HG03571 (cell line): ENCODE measurements around the gene NBDY.
A peak's percentile ranks its signal among the peaks of the same experiment; 100 is the strongest.
"Not testable (repeated sequence)": the region's sequence is repeated elsewhere in the genome, so short reads cannot be mapped to it uniquely, and the experiment has no call there.

ENCODE experiments used
- ATAC-seq: cut with Tn5 transposase; IDR thresholded peaks from one replicate; pipeline ENCODE4 v1.9.1; 2021; ENCODE audit not compliant: unreplicated experiment

Gene NBDY

DNA sequence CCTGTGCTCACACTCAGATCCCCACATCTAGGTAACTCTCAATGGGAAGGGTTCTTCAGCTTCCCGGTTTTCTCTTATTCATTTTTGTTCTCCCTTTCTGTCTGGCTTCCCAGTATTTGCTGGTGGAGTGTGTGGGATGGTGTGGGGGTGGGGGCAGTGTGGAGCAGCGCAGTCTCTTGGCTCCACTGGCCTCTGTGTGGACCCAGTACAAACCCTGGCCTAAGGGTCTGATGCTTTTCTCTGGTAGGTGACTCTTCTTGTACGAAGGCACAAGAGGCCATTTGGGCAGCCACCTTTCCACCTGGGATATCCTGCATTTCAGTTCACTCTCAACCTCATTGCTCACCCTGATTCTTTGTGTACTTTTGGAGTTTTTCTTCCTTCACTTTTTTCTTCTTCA is 71.3 kb downstream of the NBDY start:
- no peak for ATAC-seq

GRCh38 chrX:56800801-56801200 is 71.8 kb downstream of the NBDY start:
- peak; percentile 91 for ATAC-seq

- no peak for ATAC-seq
These were observed 73.4 kb downstream of the NBDY start for GRCh38 chrX:56802428-56802827.

GRCh38 chrX:56802921-56803849 is 74.1 kb downstream of the NBDY start:
- ATAC-seq: no peak

DNA sequence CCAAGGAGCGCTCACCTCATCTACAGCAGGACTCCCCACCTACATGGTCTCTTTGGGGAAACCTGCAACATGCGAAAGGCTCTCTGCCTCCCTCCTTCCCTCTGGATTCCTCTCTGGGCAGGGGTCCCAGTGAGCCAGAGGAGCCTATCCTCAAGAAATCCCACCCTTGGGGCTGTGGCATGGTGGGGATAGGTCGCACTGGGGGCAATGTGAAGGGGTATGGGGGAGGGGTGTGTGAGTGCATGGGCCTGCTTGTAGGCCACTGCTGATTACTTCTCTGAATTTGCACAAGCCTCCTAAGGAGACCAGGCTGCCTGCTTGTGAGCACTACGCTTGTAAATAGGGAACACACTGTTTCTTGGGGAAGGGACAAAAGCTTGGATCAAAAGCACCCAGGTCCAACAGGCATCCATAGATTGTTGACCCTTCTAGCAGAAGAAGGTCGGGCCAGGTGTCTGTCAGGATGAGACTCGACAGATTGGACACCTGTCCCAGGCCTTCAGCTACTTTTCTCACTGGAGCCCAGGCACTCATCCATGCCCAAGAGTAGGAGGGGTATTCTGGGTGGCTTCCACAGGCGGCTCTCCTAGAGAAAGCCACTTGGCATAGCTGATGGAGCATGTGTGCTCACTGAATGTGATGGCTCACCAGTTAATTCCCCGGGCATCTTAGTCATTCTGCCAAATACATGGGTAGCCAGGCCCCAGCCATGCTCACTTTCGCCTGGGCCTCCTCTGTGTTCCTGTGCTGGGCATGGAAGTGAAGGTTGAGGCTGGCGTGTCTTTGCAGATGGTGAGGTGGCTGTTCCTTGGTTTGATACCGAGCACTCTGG is 75.0 kb downstream of the NBDY start:
- no peak for ATAC-seq

DNA sequence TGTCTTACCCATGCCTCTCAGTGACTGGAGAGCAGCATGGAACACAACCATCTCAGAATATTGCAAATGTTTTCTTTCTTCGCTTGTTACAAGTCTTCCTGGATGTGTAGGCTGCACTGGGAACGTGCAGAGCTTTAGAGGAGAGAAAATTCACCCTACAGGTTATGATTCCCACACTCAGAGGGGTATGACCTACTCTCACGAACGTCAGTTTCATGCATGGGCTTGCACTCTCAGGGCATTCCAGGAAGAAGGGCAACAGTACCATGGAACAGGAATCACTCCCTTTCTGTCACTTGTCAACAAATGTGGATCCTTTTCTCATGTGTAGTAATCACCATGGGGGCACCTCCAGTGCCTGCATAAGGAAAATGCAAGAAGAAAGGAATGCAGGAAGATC is 75.8 kb downstream of the NBDY start:
- no peak for ATAC-seq

GRCh38 chrX:56805399-56805798 is 76.4 kb downstream of the NBDY start:
- ATAC-seq: no peak

DNA sequence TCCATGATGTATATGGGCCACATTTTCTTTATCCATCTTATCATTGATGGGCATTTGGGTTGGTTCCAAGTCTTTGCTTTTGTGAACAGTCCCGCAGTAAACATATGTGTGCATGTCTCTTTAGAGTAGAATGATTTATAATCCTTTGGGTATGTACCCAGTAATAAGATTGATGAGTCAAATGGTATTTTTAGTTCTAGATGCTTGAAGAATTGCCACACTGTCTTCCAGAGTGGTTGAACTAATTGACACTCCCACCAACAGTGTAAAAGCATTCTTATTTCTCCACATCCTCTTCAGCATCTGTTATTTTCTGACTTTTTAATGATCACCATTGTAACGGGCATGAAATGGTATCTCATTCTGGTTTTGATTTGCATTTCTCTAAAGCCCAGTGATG is 77.1 kb downstream of the NBDY start:
- not testable (repeated sequence) for ATAC-seq

DNA sequence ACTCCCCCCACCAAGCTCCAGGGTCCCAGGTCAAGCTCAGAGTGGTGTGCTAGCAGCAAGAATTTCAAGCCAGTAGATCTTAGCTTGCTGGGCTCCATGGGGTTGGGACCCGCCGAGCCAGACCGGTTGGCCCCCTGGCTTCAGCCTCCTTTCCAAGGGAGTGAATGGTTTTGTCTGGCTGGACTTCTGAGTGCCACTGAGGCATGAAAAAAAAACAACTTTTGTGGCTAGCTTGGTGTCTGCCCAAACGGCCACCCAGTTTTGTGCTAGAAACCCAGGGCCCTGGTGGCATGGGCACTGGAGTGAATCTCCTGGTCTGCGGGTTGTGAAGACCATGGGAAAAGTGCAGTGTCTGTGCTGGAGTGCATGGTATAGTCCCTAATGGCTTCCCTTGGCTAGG is 82.6 kb downstream of the NBDY start:
- ATAC-seq: no peak

DNA sequence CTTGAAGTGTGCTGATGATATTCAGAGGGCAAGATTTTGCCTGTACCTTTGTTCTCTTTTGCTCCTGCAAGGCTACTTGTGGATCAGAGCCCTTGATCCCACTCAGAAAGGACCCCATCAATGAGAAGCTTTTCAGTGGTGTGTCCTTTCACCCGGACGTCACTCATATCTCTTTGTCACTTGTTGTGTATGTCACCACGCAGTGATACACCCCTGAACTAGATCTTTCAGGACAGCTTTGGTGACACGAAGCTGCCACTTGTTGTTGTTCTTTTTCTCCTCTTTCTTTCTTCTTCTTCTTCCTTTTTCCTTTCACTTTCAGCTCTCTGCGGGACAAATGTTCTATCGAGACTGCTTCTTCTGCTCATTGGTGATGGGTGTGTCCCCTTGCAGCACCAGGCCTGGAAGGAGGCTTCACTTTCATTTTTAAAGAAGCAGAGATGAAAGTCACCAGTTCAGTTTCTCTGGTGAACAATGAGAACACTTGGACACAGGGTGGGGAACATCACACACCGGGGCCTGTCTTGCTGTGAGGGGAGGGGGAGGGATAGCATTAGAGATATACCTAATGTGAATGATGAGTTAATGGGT is 83.6 kb downstream of the NBDY start:
- peak; percentile 91 for ATAC-seq

- ATAC-seq: no peak
These were observed 84.3 kb downstream of the NBDY start for GRCh38 chrX:56813318-56813837.

GRCh38 chrX:56817179-56817578 is 88.1 kb downstream of the NBDY start:
- no peak for ATAC-seq

DNA sequence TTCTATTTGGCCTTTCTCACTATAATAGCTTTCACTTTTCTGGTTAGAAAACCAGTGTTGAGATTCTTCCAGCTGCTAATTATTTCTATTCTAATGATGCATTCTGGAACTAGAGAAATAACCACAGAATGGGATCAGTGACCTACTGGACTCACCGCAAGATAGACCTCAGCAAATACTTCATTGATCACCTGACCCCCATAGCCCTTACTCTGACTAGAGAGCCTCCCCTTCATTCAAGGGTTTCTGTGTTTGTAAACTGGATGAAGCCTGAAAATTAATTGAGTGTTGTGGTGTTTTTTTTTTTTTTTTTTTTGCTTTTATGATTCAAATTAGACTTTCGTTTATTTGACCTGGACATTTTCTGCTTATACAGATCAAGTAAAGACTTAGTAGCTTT is 97.0 kb downstream of the NBDY start:
- no peak for ATAC-seq

DNA sequence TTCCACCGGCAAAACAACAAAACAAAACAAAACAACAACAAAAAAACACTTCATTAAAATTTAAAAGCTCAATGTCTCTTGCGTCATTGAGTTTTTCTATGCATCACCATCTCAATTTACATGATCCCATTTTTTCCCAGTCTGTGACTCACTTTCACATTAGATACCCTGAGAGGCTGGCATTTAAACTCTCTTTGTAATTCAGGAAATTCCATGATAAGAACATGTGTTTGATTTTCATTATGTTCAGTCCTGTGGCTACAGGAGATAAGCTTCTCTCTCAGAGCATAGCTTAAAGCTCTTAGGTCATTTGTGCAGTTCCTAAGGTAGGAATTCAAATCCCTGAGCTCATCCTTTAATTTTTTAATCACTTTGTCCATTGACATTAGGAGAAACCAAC is 104.6 kb downstream of the NBDY start:
- no peak for ATAC-seq

DNA sequence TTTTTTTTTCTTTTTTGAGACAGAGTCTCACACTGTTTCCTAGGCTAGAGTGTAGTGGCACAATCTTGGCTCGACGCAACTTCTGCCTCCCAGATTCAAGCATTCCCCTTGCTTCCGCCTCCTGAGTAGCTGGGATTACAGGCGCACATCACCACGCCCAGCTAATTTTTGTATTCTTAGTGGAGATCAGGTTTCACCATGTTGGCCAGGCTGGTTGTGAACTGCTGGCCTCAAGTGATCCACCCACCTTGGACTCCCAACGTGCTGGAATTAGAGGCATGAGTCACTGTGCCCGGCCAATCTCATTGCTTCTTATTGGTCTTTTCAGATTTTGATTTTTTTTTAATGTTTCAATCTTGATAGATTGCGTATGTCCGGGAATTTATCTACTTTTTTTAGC is 124.4 kb downstream of the NBDY start:
- no peak for ATAC-seq

DNA sequence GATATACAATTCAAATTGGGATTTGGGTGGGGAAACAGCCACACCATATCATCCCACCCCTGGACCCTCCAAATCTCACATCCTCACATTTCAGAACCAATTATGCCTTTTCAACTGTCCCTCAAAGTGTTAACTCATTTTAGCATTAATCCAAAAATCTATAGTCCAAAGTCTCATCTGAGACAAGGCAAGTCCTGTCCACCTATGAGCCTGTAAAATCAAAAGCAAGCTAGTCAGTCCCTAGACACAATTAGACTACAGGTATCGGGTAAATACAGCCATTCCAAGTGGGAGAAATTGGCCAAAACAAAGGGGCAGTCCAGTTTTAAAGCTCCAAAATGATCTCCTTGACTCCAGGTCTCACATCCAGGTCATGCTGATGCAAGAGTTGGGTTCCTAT is 128.0 kb downstream of the NBDY start:
- no peak for ATAC-seq

DNA sequence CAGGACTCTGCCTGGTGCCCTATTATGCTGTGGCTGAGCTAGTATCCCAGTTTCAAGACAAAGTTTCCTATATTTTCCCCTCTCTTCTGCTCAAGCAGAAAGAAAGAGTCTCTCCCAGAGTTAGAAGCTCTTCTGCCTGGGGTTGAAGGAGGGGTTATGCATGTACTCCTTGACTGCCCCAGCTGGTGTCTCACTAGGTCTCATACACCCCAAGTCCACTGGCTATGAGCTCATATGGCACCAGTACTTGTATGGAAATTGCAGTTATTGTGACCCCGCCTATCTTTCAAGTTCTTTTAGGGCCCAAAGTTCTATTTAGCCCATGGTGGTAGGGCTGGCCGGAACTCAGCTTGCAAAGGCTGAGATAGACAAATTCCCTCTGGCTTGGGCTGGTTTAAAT is 131.8 kb downstream of the NBDY start:
- no peak for ATAC-seq
